GM23338 (cell line): ENCODE results near the gene CD74.

ENCODE experiments used
- CREB1 ChIP-seq: fragments of 250-450 bp; sonication (Bioruptor Pico); IDR thresholded peaks from 2 replicates; pipeline ENCODE4 v1.5.0; 2020; ENCODE audit warnings: low read depth, mild to moderate bottlenecking, moderate library complexity
- CTCF ChIP-seq, 2 experiments: fragments of 200-600 bp in 1 of 2; sonication (generic) in 1 of 2; conservative IDR thresholded peaks; 2 replicates each; pipeline versions ENCODE4 v1.5.1 to v1.6.1; 2016 to 2017; ENCODE audit warnings: antibody characterized with exemption in 2 of 2, low read depth in 2 of 2, mild to moderate bottlenecking in 2 of 2, moderate library complexity in 1 of 2
- ETS1 ChIP-seq: IDR thresholded peaks from 2 replicates; pipeline ENCODE4 v1.6.1; 2016; ENCODE audit warnings: antibody characterized with exemption
- EZH2 ChIP-seq: fragments of 200-600 bp; sonication (generic); IDR thresholded peaks from one replicate; pipeline ENCODE4 v1.8.0; 2017; ENCODE audit warnings: antibody characterized with exemption, mild to moderate bottlenecking, low read depth; ENCODE audit not compliant: unreplicated experiment
- EZH2phosphoT487 ChIP-seq: fragments of 200-600 bp; sonication (generic); IDR thresholded peaks from one replicate; pipeline ENCODE4 v1.8.1; 2018; ENCODE audit warnings: antibody characterized with exemption; ENCODE audit not compliant: unreplicated experiment
- JUNB ChIP-seq: IDR thresholded peaks from one replicate; pipeline ENCODE4 v1.6.1; 2016; ENCODE audit warnings: antibody characterized with exemption; ENCODE audit not compliant: unreplicated experiment
- POLR2AphosphoS5 ChIP-seq: IDR thresholded peaks from 2 replicates; pipeline ENCODE4 v1.6.1; 2016; ENCODE audit warnings: antibody characterized with exemption, low read depth
- REST ChIP-seq: IDR thresholded peaks from one replicate; pipeline ENCODE4 v1.6.1; 2018; ENCODE audit warnings: antibody characterized with exemption; ENCODE audit not compliant: unreplicated experiment
- ZNF114 ChIP-seq: fragments of 250-450 bp; sonication (Bioruptor Pico); IDR thresholded peaks from 2 replicates; pipeline ENCODE4 v1.5.0; 2020; ENCODE audit warnings: mild to moderate bottlenecking, moderate library complexity
- ZNF331 ChIP-seq: fragments of 250-450 bp; sonication (Bioruptor Pico); IDR thresholded peaks from 2 replicates; pipeline ENCODE4 v1.5.0; 2020; ENCODE audit warnings: low read depth, mild to moderate bottlenecking, moderate library complexity

- no peak for TF ChIP-seq POLR2AphosphoS5
- TF ChIP-seq CTCF (conservative IDR thresholded peaks at IDR 0.05; ENCODE audit: low read depth in 2 of 2): no peak
- no peak for TF ChIP-seq CREB1
- TF ChIP-seq REST: no peak
- TF ChIP-seq EZH2phosphoT487: no peak
- TF ChIP-seq JUNB: no peak
- TF ChIP-seq EZH2: no peak
- no peak for TF ChIP-seq ZNF114 (CRISPR knock-in tag)
- TF ChIP-seq ETS1: no peak
- no peak for TF ChIP-seq ZNF331 (CRISPR knock-in tag)
These were observed 8.2 kb downstream of the CD74 start for GRCh38 chr5:150404535-150404934.
